Mesenteric fat pad (tissue), 1 donor: ENCODE results near the gene AMN1. TPM values are rescaled to one million over a fixed set of nuclear protein-coding genes. Genes with fewer than 3 reads are reported as not detected.
"Not testable (repeated sequence)": the region's sequence is repeated elsewhere in the genome, so short reads cannot be mapped to it uniquely, and the experiment has no call there.

Experiments
- DNase-seq: peaks from one replicate; pipeline ENCODE4 v3.0.0-alpha.2; 2020; ENCODE audit warnings: low spot score
- long read RNA-seq: library from polyadenylated mRNA; unstranded; transcript quantifications from one replicate; pipeline ENCODE4 v2.0.0, GENCODE V29; 2020
- total RNA-seq: library from RNA; stranded (reverse); fragmentation: NEBNext Ultra II Directional; extraction: Animal tissue kit (Norgen Biotek cat#: 25700); gene quantifications from one replicate; pipeline ENCODE4 v1.2.1, GENCODE V29; 2021
- donor health status: DM: yes; HTN: yes; CAD: no.

AMN1 gene
- 8.2 TPM for total RNA-seq
- long read RNA-seq, transcript AMN1-201 (7 exons, 2,110 nt): major isoform, 8 of 14 reads
- long read RNA-seq, partial matches to known transcripts: 1 of 14 reads
- long read RNA-seq, other reads (novel, unspliced or antisense): 3 of 14 reads

DNA sequence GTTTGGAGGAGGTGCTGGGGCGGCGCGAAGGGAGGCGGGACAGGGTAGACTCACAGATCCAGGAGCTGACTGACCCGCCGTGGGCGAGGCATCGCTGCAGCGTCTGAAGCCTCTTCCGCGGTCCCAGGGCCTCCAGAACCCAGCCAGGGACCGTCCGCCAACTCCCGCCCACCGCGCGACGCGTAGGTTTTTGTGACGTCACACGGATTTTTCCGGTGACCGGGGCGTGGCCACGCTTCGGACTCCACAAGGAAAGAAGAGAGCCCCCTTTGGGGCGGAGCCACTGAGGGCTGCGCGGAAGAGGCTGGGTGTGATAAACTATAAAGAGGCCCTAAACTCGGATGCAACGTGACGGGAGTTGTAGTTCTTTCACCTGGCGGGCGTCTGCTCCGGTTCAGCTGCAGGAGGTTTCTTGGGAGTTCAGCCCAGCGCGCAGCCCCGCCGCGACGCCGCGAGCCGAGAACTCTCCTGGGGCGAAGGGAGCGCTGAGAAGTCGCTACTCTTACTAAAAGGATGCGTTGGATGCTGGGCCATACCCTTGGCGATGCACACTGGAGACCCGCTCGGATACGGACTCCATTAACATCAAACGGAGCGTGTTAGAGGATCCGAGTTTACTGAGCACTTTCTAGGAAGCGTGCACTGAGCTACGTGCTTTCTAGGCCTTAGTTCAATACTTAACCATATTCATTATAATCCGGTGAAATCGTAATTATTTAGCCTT, at the start of gene AMN1:
AMN1 (minus strand) TSS at position 105 of the 724 bp plus-strand sequence; CDS start at position 92, 13 bp downstream.
- peak; percentile 100 for DNase-seq

- DNase-seq: no peak
Measured at GRCh38 chr12:31773867-31774266, 45.0 kb upstream of the AMN1 start.

DNA sequence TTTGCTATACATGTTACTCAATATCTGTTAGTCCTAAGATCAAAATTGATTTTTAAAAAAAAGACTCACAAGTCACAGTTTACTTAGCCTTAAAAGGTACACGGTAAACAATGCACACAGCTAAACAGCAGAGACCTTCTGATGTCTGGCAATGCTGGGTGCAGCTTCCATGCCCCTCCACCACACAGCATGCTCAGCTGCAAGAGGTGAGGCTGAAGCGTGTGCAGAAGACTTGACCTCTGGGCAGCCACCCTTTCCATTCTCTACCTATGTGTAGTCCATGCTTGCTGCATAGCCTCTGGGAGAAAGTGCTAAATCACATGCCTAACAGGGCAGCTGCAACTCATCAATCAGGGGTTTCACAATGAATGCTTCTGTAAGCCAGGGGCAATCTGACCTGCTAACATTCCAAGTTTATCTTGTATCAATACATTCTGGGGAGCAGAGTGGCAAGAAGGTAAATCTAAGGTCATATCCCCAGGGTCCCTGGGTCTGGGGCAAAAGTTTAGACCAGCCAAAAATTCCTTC, 44.5 kb upstream of the AMN1 start:
- no peak for DNase-seq

DNA sequence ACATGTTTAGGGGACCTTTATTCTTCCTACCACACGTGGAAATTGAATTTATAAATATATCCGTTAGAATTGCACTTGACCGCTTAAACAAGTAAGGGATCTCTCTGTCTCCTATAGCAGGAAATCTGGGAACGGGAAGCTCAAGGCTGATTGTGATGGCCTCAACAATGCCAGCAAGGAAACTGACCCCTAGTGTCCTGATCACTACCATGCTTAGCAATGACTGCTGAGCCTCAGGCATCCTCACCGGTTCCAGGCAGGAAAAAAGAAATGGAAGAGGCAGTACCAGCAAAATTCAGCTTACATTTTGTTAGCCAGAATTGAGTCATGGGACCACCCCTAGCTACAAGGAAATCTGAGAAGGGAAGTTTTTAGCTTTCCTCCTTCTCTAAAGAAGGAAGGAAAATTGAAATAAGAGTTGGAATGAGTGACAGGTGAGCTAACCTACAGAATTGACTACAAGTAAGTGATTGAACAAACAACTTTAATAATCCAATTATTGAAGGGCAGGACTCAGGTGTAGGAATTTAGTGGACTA, 43.9 kb upstream of the AMN1 start:
- no peak for DNase-seq

DNA sequence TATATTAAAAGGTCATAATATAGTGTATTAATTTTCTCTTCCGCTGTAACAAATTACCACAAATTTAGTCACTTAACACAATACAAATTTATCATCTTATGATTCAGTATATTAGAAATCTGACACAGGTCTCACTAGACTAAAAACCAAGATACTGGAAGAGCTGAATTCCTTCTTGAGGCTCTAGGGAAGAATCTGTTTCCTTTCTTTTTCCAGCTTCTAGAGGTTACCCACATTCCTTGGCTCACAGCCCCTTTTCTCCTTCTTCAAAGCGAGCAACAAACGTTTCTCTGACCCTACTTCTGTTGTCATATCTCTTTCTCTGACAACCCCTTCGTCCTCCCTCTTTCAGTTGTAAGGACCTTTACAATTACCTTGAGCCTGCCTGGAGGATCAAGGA, 43.4 kb upstream of the AMN1 start:
- DNase-seq: no peak

DNA sequence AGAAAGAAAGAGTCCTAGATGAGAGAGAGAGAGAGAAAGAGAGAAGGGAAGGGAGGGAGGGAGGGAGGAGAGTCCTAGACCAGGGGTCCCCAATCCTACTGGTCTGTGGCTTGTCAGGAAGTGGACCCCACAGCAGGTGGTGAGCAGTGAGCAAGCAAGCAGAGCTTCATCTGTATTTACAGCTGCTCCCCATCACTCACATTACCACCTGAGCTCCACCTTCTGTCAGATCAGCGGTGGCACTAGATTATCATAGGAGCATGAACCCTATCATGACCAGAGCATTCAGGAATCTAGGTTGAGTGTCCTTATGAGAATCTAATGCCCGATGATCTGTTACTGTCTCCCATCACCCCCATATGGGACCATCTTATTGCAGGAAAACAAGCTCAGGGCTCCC, 39.2 kb upstream of the AMN1 start:
- no peak for DNase-seq

GRCh38 chr12:31765931-31766330, 37.1 kb upstream of the AMN1 start:
- no peak for DNase-seq

DNA sequence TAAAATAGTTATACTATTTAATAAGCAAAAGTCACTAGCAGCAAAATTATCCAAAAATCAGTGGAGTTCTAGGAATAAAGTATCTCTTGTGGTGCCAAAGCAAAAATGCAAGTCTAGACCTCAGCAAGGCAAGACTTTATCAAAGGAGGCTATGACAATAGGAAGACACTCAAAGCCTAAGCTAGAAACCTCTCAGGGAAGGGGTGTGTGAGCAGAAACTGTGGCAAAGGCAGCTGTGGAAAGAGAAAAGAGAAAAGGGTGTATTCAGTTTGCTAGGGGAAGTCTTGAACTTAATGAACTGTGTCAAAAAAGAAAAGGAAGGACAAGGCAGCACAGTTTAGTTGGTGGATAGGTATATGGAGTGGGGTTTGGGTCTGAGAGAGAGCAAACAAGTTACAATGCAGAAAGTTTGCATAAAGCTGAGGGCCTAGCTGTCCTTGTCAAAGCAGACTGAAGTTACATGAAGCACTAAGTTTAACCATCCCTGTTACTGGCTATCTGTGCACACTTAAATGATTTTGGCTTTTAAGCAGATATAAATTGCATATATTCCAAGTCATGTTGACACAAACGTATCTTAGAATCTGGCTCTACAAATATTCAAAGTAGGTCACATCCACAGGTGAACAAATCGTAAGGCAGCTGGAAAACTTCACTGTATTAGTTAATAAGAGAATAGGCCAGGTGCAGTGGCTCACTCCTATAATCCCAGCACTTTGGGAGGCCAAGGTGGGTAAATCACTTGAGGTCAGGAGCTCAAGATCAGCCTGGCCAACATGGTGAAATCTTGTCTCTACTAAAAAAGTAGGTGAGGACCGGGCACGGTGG, 31.0 kb upstream of the AMN1 start:
- DNase-seq: no peak

- not testable (repeated sequence) for DNase-seq
Measured at GRCh38 chr12:31758297-31758696, 29.5 kb upstream of the AMN1 start.

GRCh38 chr12:31756977-31757420, 28.2 kb upstream of the AMN1 start:
- peak; percentile 12 for DNase-seq

DNA sequence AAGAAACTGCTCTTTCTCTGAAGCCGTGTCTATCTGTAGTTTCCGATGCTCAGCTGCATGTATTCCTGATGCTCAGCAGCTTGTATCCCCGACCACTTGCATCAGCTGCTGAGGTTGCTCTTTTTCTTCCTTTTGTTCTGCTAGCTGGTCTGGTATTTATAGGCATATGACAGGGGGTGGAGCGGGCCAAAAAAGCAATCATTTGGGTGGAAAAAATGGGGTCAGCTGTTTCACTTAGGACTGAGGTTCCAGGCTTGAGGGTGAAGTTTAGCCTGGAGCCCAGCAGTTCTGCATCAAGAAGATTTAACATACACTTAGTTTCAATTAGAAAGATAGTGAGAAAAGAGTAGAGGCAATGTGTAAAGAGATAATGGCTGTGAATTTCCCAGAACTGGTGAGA, 23.6 kb upstream of the AMN1 start:
- peak; percentile 8 for DNase-seq

DNA sequence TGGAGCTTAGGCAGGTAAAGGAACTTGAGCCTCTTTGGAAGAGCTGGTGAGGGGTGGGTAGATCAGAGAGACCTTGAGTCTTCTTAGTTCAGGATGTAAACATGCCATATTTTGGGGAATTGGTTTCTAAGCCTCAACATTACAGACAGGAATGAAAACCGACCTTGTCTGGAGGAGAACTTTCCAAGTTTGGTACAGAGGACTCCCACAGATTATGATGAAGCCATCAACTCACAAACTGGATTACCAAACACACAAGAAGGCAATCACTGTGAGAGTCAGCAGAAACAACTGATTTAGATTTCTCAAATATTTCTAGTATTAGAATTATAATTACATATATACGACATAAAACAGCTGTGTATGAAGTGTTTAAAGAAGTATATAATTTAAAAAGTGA, 22.3 kb upstream of the AMN1 start:
- DNase-seq: no peak

GRCh38 chr12:31750747-31751039, 21.9 kb upstream of the AMN1 start:
- DNase-seq: no peak

GRCh38 chr12:31749024-31749704, 20.3 kb upstream of the AMN1 start:
- no peak for DNase-seq

- DNase-seq: no peak
Measured at GRCh38 chr12:31745242-31745641, 16.4 kb upstream of the AMN1 start.

DNA sequence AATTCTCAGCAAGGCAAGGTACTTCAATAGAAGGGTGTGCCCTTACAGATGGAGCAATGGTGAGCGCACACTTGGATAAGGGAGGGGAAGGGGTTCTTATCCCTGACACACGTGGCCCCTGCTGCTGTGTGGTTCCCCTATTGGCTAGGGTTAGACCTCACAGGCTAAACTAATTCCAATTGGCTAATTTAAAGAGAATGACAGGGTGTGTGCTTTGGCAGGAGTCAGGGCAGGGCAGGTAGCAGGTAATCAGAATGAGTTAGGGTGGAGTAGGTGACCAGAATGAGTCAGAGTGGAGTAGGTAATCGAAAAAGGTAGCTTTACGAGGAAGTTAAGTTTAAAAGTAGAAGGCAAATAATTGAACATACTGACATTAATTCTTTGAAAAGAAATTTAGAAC, 15.5 kb upstream of the AMN1 start:
- not testable (repeated sequence) for DNase-seq

- no peak for DNase-seq
Measured at GRCh38 chr12:31742891-31743290, 14.1 kb upstream of the AMN1 start.

GRCh38 chr12:31740628-31741027, 11.8 kb upstream of the AMN1 start:
- DNase-seq: no peak

DNA sequence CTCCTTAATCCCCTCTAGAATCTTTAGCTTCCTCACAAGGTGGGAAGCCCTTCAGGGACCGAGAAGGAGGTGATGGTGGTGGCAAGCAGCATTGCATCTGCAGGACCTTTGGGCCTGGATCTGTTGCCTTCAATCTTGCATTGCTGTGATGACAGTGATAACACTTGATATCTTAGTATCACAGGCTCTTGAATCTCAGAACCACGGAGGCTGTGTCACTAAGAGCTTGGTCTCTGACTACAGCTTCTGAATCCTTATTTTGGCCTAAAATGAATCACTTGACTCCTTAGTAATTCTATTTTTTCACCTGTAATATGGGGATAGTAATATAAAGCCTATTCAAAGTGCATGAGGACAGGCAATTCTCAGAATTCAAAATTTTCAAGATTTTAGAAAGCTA, 8.9 kb upstream of the AMN1 start:
- no peak for DNase-seq

DNA sequence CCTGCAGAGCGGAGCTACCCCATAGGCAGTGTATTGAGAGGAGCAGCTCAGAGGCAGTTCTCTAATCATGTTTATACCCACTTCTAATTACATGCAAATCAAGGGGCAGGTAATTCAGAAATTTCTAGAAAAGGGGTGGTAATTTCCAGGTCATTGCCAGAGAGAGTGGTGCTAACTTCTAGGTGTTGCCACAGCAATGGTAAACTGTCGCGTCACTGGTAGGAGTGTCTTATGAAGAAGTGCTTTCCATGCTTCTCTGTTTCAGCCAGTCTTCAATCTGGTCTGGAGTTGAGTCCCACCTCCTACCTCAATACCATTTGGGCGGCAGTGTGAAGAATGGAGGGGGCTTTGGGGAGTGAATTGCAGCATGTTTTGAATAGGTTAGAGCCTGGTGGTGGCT, 8.5 kb upstream of the AMN1 start:
- no peak for DNase-seq

GRCh38 chr12:31736472-31736871, 7.7 kb upstream of the AMN1 start:
- DNase-seq: no peak
